Fibroblast of skin of left biceps (primary cell): Measurements from ENCODE around the gene PSMD11.

Experiments used
- DNase-seq, 2 experiments: peaks; one replicate each; pipeline ENCODE4 v3.0.0-alpha.2; 2013; ENCODE audit warnings: low read depth in 2 of 2

The PSMD11 gene

DNA sequence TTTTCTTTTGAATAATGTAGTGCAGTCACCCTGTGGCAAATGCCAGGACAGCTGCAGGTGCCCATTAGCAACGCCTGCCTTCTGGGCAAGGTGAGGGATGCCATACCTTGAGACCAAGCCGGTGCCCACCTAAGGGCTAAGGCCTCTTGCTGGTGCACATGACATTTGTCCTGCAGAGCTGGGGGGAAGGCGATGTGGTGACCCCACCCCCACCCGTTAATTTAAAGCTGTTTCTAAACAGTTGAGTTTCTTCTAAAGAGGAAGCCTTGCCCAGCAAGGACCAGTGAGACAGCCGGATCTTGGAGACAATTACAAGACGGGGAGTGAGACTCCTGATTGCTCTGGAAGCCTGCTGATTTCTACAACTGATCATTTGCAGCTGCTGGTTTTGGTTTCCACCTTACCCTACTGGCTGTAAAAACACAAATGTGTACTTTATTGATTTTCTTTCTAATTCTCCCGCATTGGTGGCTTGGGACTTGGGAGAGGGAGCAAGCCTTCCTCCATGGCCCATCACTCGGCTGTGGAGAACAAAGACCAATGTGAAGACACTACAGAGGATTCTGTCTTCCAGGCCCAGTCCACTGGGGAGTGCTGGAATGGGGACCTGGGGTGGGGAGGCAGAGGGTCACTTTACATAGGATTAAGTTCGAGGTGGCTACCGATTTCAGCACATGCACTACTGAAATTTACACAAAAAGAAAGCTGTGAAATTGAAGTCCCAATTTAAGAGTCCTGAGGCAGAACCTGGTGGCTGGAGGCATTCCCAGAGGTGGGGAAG, 45.2 kb downstream of the PSMD11 start:
- DNase-seq = no peak

DNA sequence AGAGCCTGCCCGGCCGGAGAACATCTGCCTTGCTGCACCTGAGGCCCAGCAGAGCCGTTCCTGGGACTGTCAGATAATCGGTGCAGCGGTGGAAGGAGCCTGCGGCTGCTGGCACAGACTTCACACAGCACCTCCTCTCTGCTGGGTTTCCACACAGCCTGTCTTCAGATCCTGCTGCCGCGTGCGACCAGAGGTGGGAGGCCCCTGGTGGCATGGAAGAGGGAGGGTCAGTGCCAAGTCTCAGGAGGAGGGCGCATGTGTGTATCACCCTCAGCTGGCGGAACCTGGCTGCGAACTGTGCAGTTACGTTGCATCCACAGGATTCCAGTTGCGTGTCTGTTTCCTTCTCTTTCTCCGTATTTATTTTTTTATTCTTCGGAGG, 45.8 kb downstream of the PSMD11 start:
- no peak for DNase-seq

DNA sequence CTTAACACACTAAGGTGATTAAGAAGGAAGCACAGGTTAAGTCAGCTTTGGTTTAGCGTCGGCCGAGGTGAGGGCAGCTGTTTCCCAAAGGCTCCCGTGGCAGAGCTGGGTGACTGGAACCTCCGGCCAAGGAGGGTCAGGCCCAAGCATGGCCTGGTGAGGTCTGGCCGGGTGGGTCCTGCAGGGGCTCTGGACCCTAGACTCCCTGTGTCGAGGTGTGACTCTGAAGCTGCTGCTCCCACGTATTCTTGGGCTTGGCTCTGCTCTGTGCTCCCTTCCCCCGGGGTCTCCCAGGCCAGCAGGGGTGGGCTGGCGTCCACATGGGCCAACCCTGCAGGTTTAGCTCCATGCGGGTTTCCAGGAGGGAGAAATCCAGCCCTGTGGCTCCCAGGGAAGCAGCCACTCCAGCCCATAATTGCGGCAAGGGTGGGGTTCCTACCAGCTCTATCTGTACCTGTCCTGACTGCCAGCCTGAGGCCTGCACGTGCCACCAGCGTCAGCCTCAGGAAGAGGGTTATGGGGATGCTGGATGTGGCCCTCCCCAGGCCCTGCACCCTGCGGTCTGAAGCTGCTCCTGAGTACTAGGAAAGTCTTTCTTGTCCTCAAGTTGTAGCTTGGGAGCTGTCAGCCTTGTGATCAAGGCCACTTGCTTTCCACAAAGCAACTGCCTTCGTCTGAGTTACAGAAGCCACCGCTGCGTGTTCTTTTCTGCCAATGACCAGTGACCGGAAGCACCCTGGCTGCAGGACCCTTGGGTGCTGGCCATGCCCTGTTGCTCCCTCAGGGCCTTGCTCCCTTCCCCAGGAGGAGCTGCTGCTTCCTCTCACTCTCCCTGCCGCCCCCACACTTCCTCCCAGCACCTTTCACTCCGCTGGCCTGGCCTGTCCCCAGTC, 47.3 kb downstream of the PSMD11 start:
- no peak for DNase-seq

DNA sequence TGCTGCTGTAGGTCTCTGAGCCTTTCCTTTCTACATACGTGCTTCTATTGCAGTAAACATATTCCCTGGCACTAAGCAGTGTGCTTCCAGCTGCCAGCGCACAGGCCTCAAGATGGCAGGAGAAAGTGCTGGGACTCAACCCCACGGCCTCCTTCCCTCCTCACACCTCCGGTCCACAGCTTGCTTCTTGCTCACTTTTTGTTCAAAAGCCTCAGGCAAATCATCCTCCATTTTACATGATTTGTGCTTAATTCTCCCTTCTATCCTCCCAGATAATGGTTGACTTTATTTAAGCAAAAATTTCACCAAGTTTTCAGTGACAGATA, 47.9 kb downstream of the PSMD11 start:
- DNase-seq = no peak

DNA sequence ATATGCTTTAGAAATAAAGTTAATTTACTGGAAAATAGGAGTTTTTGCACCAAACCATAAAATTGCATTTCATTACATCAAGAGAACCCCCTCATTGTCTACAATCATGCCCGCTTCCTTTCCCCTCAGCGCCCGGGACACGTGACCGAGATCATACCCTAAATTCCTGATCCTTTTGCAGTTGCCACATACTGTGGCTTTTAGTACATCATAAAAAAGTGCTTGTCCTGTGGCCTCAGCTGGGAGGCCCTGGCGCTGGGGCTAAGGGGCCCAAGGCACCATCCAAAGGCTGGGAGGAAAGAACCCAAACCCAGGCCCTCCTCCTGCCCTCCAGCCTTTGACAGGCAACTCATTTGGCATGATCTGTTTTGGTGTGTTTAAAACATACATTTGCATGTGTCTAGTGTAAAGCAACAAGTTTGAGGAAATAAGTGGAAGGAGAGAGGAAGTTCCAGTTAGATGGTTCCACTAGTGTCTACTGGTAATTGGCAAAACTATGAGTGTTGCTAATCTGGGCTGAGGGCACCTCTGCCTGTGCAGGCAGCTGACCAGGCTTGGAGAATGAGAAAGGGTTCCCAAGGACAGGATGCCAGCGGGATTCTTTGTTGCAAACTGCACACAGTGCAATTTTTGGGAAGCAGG, 48.5 kb downstream of the PSMD11 start:
- no peak for DNase-seq

DNA sequence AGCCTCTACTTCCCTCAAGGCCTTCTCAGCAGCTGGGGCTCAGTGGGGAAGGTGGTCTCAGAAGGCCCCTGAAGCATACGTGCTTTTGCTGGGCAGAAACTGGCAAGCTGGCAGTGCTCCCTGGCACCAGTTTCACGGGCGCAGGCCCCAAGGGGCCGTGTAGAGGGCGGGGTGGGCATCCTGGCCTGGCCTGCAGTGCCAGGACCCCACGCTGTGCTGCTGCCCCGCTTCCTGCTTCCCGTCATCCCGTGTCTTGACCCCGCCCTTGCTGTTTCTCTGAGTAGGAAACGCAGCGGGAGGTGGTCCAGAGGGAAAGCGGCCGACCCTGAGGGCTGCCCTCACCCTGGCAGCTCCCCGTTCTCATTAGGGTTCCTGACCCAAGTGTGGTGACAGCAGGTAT, 49.3 kb downstream of the PSMD11 start:
- DNase-seq = no peak

DNA sequence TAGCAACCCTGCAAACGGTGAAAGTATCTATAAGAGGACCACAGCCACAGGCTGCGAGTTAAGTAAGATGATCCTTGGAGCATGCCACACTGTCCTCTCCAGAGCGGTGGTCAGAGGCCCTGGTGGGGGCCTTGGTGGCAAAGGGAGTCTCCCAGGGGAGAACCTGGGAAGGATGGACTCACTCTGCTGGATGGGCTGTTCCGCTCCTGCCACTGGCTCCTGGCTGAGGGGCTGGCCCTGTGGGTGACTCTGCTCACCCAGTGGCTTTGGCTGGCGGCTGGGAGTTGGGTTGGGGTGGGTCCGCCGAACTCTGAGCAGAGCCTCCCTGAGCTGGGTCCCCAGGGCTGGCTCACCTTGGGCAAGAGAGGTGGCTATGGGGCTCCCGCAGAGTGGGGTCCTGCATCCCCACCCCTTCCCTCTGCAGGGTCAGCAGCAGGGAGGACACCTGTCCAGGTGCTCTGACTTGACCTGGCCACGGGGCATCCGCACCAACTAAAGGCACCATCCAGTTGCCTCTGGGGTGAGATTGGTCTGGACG, 49.7 kb downstream of the PSMD11 start:
- DNase-seq = no peak

DNA sequence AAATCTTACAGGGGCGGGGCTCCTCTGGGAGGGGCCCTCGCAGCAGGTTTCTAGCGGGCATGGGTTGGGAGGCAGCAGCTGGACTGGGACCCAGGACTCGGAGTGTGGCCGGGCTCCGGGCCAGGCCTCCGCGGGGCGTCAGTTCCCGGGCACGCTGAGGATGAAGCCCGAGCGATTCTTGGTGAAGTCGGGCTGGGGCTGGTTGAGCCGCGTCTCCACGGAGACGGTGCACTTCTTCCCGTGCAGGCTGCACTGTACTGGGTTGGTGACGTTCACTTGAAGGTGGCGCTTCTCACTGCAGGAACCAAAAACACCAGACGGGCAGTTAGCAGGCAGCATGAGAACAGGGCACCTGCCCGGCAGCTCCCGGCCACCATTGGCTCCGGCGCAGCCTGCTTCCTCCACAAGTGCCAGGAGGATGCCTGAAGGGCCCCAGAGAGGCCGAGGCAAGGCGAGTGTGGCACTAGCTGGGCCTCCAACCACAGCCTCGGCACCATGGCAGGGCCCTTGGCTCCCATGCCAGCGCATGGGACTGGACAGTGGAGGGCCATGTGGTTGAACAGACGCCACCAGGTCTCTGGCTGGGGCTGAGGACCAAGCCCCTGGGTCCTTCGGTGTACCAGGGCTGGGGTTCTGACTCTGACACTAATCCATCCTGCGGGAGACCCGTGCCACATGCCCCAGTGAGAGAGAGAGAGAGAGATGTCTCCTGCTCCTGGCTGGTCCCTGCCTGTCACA, 50.5 kb downstream of the PSMD11 start:
- no peak for DNase-seq

DNA sequence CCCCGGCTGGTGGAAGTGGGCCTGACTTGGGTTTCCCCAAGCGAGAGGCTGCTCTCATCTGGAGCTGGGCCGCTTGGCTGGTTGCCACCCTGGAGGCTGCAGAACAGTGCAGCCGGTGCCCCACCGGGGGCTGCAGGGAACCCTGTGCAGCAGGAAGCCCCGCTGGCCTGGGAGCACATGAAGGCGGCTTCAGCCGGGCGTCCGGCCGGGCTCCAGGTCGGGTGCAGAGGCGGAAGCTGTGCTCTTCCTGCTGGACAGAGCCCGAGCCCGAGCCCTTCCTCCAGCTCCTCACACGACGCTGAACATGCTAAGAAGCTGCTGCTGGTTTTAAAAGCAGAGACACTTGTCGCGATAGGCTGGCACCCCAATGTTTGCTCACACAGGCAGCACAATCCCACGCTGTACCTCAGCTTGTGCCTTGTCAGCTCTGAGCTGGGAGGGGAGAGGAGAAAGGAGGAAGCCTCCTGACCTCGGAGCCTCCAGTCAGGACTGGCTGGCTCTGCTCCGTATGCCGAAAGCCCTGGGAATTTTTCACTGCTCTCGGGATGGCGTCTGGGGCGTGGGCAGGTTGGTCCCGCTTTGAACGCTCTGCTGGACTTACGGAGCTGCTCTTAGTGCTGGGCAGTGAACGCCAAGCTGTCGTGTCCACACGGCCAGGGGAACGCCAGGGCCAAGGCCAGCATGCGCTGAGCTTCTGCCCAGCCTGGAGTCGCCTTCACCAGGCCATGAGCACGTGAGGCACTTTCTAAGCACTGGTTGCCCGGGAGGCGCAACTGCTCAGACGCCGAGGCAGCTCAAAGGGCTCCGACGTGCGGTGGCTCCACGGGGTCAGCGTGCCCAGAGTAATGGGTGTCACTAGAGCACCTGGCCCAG, 51.3 kb downstream of the PSMD11 start:
- no peak for DNase-seq

DNA sequence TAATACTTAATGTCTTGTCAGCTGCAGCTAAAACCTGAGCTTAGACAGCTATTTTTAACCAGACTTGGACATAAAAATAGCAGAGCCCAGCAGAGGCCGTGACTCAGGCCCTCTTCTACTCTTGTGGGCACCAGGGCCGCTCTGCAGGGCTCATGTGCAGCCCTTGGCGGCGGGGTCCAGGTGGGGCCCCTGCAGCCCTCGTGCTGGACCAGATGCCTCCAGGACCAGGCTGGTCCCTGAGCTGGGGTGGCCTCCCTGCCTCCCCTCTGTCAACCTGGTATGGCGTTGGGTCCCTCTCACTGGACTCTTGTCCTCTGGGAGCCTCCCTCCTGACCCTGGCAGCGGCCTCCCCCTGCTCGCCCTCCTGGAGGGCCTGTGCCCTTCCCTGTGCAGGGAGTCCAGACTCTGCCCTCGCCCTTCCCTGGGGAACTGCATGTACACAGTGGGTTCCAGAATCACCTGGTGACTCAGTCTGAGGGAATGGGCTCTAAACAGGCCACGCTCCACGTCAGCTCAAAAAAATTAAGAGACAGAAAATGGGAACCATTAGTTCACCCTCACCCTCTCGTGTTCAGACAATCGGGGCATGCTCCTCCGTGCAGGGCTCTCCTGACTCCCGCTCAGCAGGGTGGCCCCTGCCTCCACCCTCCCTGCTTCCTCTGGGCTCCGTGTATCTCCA, 52.2 kb downstream of the PSMD11 start:
- peak; percentile 48 to 53 for DNase-seq

DNA sequence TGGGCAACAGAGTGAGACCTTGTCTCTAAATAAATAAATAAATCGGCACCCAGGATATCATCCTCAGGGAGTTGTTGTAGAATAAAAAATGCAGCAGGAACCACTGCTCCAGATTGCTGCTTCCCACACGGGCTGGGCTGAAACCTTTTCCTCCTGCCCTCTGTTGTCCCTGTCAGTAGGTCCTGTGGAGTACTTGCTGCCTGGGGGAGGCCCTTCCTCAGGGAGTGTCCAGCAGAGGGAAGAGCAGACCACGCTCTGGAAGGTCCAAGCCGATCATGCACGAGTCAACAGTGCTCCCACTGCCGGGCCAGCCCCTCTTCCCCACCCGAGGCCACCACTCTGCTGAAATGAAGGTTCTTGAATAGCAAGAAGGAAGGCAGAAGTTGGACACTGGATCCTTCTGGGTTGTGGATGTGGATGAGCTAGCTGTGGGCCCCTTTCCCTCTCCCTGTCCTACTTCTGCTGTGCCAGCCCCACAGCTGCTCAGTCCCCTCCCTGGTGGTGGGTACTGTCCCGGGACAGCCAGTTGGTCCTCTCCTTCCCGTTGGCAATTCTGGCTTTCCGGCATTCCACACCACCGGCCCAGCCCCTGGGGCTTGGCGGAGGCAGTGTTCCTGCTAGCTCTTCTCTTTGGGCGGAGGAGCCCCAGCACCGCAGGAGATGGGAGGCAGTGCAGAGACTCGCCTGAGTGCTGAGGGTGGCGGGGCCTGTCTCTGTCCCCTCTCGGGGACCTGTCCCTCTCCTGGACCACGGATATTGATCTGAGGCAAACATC, 53.3 kb downstream of the PSMD11 start:
- no peak for DNase-seq

DNA sequence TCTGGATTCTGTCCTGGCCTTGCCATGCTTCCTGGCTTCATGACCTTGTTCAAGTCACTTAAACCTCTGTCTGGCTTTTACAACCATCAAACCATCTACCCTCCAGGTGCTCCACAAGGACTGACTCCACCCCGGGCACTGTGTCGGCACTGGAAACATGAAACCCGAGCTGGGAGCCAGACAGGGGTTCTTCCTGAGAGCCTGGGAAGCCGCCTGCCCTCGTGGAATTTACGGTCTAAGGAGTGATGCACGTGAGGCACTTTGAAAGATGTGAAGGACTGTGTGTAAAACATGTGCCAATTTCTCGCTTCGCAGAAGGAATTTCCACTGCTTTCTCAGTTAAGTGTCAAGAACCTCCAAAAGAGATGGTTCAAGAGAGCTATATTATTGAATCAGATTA, 54.1 kb downstream of the PSMD11 start:
- DNase-seq = no peak

DNA sequence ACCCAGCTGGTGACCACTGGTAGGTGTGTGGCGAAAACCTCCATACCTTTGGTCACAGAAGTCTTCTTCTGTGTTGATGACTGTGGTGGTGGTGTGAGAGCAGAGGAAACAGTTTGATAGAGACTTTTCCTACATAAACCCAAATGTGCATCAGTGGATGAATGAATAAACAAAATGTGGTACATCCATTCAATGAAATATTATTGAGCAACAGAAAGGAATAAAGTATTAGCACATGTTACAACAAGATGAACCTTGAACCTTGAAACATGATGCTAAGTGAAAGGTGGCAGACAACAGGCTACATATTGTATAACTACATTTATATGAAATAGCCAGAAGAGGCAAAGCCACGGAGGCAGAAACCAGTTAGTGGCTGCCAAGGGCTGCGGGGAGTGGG, 57.7 kb downstream of the PSMD11 start:
- DNase-seq = no peak

DNA sequence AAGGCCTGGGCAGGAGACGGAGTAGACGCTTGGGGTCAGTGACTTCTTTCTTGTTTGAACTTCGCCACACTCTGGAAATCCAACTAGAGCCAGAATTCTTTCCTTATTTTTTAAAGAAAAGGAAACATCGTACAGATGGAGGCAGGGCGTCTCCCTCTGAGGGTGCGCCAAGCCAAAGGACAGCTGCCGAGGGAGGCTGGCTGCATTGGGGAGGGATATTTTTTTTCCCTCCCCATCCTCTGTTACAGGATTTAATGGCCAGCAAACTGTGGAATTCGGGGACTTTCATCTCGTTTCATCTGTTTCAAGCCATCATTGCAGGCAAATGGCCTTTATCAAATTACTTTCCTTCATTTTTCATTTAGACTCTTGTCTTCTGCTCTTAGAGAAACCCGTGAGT, 58.4 kb downstream of the PSMD11 start:
- no peak for DNase-seq

DNA sequence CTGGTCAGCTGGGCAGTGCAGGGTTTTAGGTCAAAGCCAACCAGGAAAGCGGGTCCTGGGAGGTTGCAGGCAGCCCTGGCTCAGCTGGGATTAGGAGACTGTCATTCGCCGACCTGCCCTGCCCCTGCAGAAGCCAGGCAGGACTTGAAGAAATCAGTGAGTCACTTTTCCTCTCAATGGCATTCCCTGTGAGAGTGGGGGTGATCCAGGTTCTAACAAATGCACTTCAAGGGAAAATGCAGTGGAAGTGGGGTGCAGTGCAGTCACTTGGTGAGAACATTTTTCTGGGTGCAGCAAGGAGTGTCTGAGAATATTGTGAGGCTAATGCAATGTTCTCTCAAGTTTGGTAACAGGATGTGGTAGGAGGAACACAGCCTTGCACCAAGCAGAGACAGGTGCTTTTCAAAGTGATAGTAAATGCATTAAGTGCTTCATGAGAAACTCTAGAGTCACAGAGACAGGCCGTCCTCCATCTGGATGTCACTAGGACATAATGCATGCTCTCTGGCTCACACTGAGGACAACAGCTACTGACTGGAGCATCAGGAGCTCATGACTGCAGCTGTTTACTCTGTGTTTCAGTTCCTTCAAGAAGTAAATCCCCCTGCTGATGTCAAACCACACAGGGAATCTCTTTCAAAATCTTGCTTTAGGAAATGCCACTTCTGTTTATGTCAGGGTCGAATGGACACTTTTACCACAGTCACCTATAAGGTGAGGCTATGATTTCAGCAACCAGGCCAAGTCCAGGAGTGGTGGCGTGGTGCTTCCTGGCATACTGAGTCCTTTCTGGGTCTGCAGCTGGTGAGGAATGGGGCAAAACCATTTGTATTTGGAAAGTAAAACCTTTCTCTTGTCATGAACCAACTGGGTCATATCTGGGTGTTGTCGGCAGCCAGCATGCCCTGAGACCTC, 59.2 kb downstream of the PSMD11 start:
- DNase-seq = no peak

DNA sequence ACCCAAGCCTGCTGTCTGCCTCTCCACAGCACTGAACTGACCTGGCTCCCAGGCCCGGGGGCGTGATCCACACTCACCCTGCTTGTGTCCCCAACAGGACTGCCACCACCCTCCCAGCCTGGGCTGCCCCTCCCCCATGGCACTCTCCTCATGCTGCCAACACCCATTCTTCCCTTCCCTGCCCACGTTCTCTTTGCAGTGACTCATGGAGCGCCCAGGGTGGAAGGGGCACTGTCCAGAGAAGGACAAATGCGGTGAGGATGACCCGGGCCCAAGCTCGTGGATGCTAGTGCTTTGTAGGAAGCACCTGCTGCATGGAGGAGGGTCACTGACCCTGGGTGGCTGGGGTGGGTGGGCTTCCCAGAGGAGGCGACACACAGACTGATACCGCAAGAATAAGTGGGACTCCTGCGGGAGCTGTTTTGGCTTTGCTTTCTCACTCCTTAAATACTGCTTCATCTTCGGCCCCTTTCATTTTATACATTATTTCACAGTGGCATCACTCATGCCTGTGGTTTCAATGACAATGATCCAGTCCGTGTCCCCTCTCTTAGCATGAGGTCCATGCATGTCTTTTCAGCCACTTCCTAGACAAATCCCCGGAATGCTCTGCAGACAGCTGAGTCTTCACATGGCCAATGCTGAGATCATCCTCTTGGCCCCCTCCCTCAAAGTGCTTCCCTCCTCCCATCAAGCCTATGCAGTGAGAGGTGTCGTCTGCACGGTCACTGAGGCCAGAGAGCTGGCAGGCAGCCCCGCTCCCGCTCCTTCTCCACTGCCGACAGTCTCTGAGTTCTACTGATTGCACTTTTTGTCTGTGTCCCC, 60.1 kb downstream of the PSMD11 start:
- no peak for DNase-seq

DNA sequence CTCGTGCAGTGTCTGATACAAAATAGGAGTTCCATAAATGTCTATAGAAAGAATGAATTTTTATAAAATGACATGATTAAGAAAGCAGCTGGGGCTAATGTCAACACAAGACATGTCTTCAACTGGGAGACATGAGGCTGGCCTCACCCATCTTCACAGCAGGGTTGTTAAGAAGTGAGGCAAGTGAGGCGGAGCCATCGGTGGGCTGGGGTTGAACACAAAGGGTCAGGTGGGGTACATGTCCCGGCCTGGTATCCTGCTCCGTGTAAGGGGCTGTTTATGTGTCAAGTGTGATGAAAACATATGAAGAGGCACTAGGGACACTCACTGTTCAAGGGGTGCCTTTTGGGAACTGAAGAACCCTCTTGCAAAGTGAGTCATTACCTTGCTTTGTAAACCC, 64.6 kb downstream of the PSMD11 start:
- no peak for DNase-seq

DNA sequence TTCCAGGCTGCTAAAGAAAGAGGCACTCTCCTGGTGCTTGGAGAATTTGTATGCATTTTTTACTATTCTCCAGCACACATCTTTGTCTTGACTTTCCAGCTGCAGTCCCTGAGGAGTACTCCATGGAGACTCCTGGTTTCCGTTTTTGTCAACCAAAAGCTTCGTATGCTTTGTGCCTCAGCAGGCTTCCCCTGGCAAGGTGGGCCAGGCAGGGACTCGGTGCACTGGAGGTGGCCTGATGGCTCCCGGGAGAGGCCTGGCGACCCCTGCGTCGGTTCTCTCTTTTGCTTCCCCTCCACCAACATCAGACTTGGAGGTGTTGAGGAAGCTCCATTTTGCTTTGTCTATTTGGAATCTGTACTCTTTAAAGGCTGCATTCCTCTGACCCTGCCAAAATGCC, 66.2 kb downstream of the PSMD11 start:
- DNase-seq = no peak
